Measurements from ENCODE around the gene LAMB3.

The LAMB3 gene

GRCh38 chr1:209595599-209596285, 56.5 kb downstream of the LAMB3 start:
- Histone ChIP-seq H3K27me3 (ENCODE audit: low read length) (no peaks in the 10 kb centered on the region), H4K20me1 (ENCODE audit: low read depth, low read length) (no peaks in the 10 kb centered on the region), H2AFZ (ENCODE audit: low read depth, low read length, severe bottlenecking) (no peak overlapping the region), H3K4me2 (ENCODE audit: low read depth, low read length, poor library complexity, severe bottlenecking) (no peak overlapping the region), H3K9ac (ENCODE audit: low read length) (no peak overlapping the region), H3F3A (ENCODE audit: insufficient read depth) (no peaks in the 10 kb centered on the region), H3K9me3 (ENCODE audit: insufficient read depth, low read length) (no peaks in the 10 kb centered on the region), H3K4me3 (ENCODE audit: insufficient read depth, low read length, poor library complexity, severe bottlenecking) (no peak overlapping the region), H3K79me2 (ENCODE audit: insufficient read depth, low read length) (no peaks in the 10 kb centered on the region), H3K9me2 (replicated peaks; ENCODE audit: insufficient read depth, low read length) (no peaks in the 10 kb centered on the region), H3K27ac (ENCODE audit: low read depth, low read length) (no peak overlapping the region), H3K36me3 (ENCODE audit: low read length) (no peaks in the 10 kb centered on the region)
- TF ChIP-seq CTCF (IDR thresholded peaks at IDR 0.05; ENCODE audit: insufficient read depth, low read length, poor library complexity, severe bottlenecking) (no peak), EZH2phosphoT487 (conservative IDR thresholded peaks at IDR 0.05; ENCODE audit: low read length) (no peak)

GRCh38 chr1:209595028-209595427, 57.2 kb downstream of the LAMB3 start:
- Histone ChIP-seq H4K20me1 (ENCODE audit: low read depth, low read length) (no peaks in the 10 kb centered on the region), H3K9me2 (replicated peaks; ENCODE audit: insufficient read depth, low read length) (no peaks in the 10 kb centered on the region), H3K4me3 (ENCODE audit: insufficient read depth, low read length, poor library complexity, severe bottlenecking) (no peak overlapping the region), H3K9ac (ENCODE audit: low read length) (no peak overlapping the region), H3K27me3 (ENCODE audit: low read length) (no peaks in the 10 kb centered on the region), H3K27ac (ENCODE audit: low read depth, low read length) (no peak overlapping the region), H2AFZ (ENCODE audit: low read depth, low read length, severe bottlenecking) (no peak overlapping the region), H3K4me2 (ENCODE audit: low read depth, low read length, poor library complexity, severe bottlenecking) (no peak overlapping the region), H3K79me2 (ENCODE audit: insufficient read depth, low read length) (no peaks in the 10 kb centered on the region), H3F3A (ENCODE audit: insufficient read depth) (no peaks in the 10 kb centered on the region), H3K36me3 (ENCODE audit: low read length) (no peaks in the 10 kb centered on the region), H3K9me3 (ENCODE audit: insufficient read depth, low read length) (no peaks in the 10 kb centered on the region)
- TF ChIP-seq CTCF (IDR thresholded peaks at IDR 0.05; ENCODE audit: insufficient read depth, low read length, poor library complexity, severe bottlenecking) (no peak), EZH2phosphoT487 (conservative IDR thresholded peaks at IDR 0.05; ENCODE audit: low read length) (no peak)

GRCh38 chr1:209594440-209594839, 57.8 kb downstream of the LAMB3 start:
- no peaks in the 10 kb centered on the region for H3K9me3 ChIP-seq (ENCODE audit: insufficient read depth, low read length)
- no peak overlapping the region for H3K9ac ChIP-seq (ENCODE audit: low read length)
- H3K27me3 ChIP-seq (ENCODE audit: low read length), result no peaks in the 10 kb centered on the region
- no peak overlapping the region for H3K27ac ChIP-seq (ENCODE audit: low read depth, low read length)
- no peaks in the 10 kb centered on the region for H4K20me1 ChIP-seq (ENCODE audit: low read depth, low read length)
- TF ChIP-seq CTCF (IDR thresholded peaks at IDR 0.05; ENCODE audit: insufficient read depth, low read length, poor library complexity, severe bottlenecking), result no peak
- TF ChIP-seq EZH2phosphoT487 (conservative IDR thresholded peaks at IDR 0.05; ENCODE audit: low read length), result no peak
- no peak overlapping the region for H2AFZ ChIP-seq (ENCODE audit: low read depth, low read length, severe bottlenecking)
- H3K4me2 ChIP-seq (ENCODE audit: low read depth, low read length, poor library complexity, severe bottlenecking), result no peak overlapping the region
- H3K9me2 ChIP-seq (replicated peaks; ENCODE audit: insufficient read depth, low read length), result no peaks in the 10 kb centered on the region
- no peaks in the 10 kb centered on the region for H3K36me3 ChIP-seq (ENCODE audit: low read length)
- no peaks in the 10 kb centered on the region for H3F3A ChIP-seq (ENCODE audit: insufficient read depth)
- H3K79me2 ChIP-seq (ENCODE audit: insufficient read depth, low read length), result no peaks in the 10 kb centered on the region
- no peak overlapping the region for H3K4me3 ChIP-seq (ENCODE audit: insufficient read depth, low read length, poor library complexity, severe bottlenecking)

Measured in SU-DHL-6 (cell line).